HEK293 (cell line): ENCODE measurements around the gene RHOT2.

Experiments used
- ATF2 ChIP-seq: fragments of 450-650 bp; formaldehyde crosslinking; IDR thresholded peaks from 2 replicates; pipeline ENCODE4 v1.5.1; 2016; ENCODE audit warnings: missing biosample characterization, missing genetic modification characterization, low read depth
- GLI4 ChIP-seq: fragments of 450-650 bp; formaldehyde crosslinking; IDR thresholded peaks from 2 replicates; pipeline ENCODE4 v1.5.1; 2016; ENCODE audit warnings: missing biosample characterization, missing genetic modification characterization
- GLIS2 ChIP-seq: fragments of 450-650 bp; formaldehyde crosslinking; IDR thresholded peaks from 2 replicates; pipeline ENCODE4 v1.5.1; 2016; ENCODE audit warnings: missing biosample characterization, missing genetic modification characterization
- KLF10 ChIP-seq: fragments of 450-650 bp; IDR thresholded peaks from 2 replicates; pipeline ENCODE4 v1.5.1; 2018; ENCODE audit warnings: missing biosample characterization, mild to moderate bottlenecking, missing genetic modification characterization
- KLF17 ChIP-seq: fragments of 450-650 bp; formaldehyde crosslinking; IDR thresholded peaks from 2 replicates; pipeline ENCODE4 v1.5.1; 2016; ENCODE audit warnings: missing biosample characterization, missing genetic modification characterization
- SP2 ChIP-seq: fragments of 450-650 bp; formaldehyde crosslinking; IDR thresholded peaks from 2 replicates; pipeline ENCODE4 v1.5.1; 2016; ENCODE audit warnings: missing biosample characterization, missing genetic modification characterization
- TSHZ1 ChIP-seq: fragments of 450-650 bp; formaldehyde crosslinking; IDR thresholded peaks from 2 replicates; pipeline ENCODE4 v1.5.1; 2016; ENCODE audit warnings: missing biosample characterization, missing genetic modification characterization, borderline replicate concordance
- ZBTB7A ChIP-seq: fragments of 450-650 bp; formaldehyde crosslinking; IDR thresholded peaks from 2 replicates; pipeline ENCODE4 v1.5.1; 2016; ENCODE audit warnings: low read depth, missing biosample characterization, missing genetic modification characterization
- ZNF133 ChIP-seq: fragments of 450-650 bp; formaldehyde crosslinking; IDR thresholded peaks from 2 replicates; pipeline ENCODE4 v1.5.1; 2016; ENCODE audit warnings: missing biosample characterization, missing genetic modification characterization
- ZNF211 ChIP-seq: fragments of 450-650 bp; formaldehyde crosslinking; IDR thresholded peaks from 2 replicates; pipeline ENCODE4 v1.5.1; 2016; ENCODE audit warnings: low read depth, missing biosample characterization, missing genetic modification characterization
- ZNF221 ChIP-seq: fragments of 450-650 bp; formaldehyde crosslinking; IDR thresholded peaks from 2 replicates; pipeline ENCODE4 v1.5.1; 2017; ENCODE audit warnings: missing biosample characterization, missing genetic modification characterization, borderline replicate concordance
- ZNF23 ChIP-seq: fragments of 450-650 bp; formaldehyde crosslinking; IDR thresholded peaks from 2 replicates; pipeline ENCODE4 v1.5.1; 2016; ENCODE audit warnings: missing biosample characterization, missing genetic modification characterization, borderline replicate concordance
- ZNF248 ChIP-seq: fragments of 450-650 bp; formaldehyde crosslinking; IDR thresholded peaks from 2 replicates; pipeline ENCODE4 v1.5.1; 2017; ENCODE audit warnings: missing biosample characterization, missing genetic modification characterization
- ZNF341 ChIP-seq: fragments of 450-650 bp; formaldehyde crosslinking; IDR thresholded peaks from 2 replicates; pipeline ENCODE4; 2016; ENCODE audit warnings: low read depth, missing biosample characterization, missing genetic modification characterization
- ZNF362 ChIP-seq: fragments of 450-650 bp; formaldehyde crosslinking; IDR thresholded peaks from 2 replicates; pipeline ENCODE4 v1.5.1; 2016; ENCODE audit warnings: missing biosample characterization, missing genetic modification characterization
- ZNF416 ChIP-seq: fragments of 450-650 bp; formaldehyde crosslinking; IDR thresholded peaks from 2 replicates; pipeline ENCODE4 v1.5.1; 2016; ENCODE audit warnings: missing biosample characterization, missing genetic modification characterization
- ZNF529 ChIP-seq: fragments of 450-650 bp; formaldehyde crosslinking; IDR thresholded peaks from 2 replicates; pipeline ENCODE4 v1.5.1; 2017; ENCODE audit warnings: missing genetic modification characterization, missing biosample characterization; ENCODE audit not compliant: insufficient replicate concordance
- ZNF549 ChIP-seq: fragments of 450-650 bp; IDR thresholded peaks from 2 replicates; pipeline ENCODE4 v1.5.1; 2018; ENCODE audit warnings: missing biosample characterization, missing genetic modification characterization, mild to moderate bottlenecking, inconsistent platforms, moderate library complexity
- ZNF624 ChIP-seq: fragments of 450-650 bp; formaldehyde crosslinking; IDR thresholded peaks from 2 replicates; pipeline ENCODE4 v1.5.1; 2017; ENCODE audit warnings: missing biosample characterization, missing genetic modification characterization
- ZNF626 ChIP-seq: fragments of 450-650 bp; sonication (Bioruptor Pico); formaldehyde crosslinking; IDR thresholded peaks from 2 replicates; pipeline ENCODE4 v1.5.1; 2018; ENCODE audit warnings: missing biosample characterization, missing genetic modification characterization, inconsistent platforms
- ZNF768 ChIP-seq: fragments of 450-650 bp; formaldehyde crosslinking; IDR thresholded peaks from 2 replicates; pipeline ENCODE4 v1.5.1; 2018; ENCODE audit warnings: missing biosample characterization, mild to moderate bottlenecking, missing genetic modification characterization
- TF ChIP-seq, protein P1 (sequence below): sonication (generic); formaldehyde crosslinking; IDR thresholded peaks from 2 replicates; pipeline ENCODE4 v1.8.1; 2022; ENCODE audit warnings: mild to moderate bottlenecking, moderate library complexity, missing genetic modification reagents
- TF ChIP-seq, protein P2 (sequence below): fragments of 450-650 bp; formaldehyde crosslinking; IDR thresholded peaks from 2 replicates; pipeline ENCODE4 v1.5.1; 2016; ENCODE audit warnings: missing biosample characterization, missing genetic modification characterization
- TF ChIP-seq, protein P3 (sequence below): fragments of 450-650 bp; formaldehyde crosslinking; IDR thresholded peaks from 2 replicates; pipeline ENCODE4 v1.5.1; 2016; ENCODE audit warnings: missing biosample characterization, missing genetic modification characterization

RHOT2 gene

DNA sequence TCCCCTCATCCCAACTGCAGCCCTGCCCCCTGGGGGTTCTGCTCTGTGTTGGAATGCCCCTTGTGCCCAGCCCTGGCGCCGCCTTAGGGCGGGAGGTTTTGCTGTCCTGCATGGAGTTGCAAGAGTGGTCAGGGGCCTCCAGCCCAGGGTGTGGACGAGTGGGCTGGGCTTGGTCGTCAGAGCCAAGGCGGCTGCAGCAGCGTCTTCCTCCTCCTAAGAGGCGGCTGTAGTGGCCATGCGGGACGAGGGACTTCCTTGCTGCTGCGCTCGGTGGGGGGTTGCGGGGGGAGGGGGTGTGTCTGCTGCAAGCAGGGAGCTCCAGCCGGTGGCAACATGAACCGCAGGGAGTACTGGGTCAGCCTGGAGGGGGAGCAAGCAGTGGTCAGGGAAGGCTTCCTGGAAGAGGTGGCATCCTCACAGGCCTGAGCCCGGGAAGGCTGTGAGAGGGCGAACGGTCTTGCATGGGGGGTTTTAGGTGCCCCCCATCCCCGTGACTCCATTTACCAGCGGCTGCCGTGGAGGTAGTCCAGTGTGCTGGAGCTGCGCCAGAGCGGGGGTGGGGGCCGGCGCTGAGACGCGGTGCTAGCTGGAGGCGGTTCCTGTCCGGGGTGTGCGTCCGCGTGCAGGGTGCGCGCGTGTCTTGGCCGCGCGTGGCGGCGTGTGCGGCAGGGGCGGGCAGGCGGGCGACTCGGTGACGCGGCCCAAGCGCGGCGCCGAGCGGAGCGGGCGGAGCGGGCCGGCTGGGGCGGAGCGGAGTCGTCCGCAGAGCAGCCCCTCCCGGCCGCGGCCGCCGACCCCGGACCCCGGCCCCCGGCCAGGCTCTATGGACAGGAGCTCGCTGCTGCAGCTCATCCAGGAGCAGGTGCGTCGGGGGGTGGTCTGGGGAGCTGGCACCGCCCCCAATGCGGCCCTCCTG is 7.3 kb downstream of the RHOT2 start, which contains the start of gene RHBDL1 (continued):
- TF ChIP-seq ATF2 (tag by site-specific recombination) = no peak
- TF ChIP-seq ZNF529 (tag by site-specific recombination) = no peak
- TF ChIP-seq ZNF362 (tag by site-specific recombination) = no peak
- TF ChIP-seq ZNF211 (tag by site-specific recombination) = no peak
- peak; percentile 21; the same call in 1 of the 2 replicates for TF ChIP-seq ZNF341 (tag by site-specific recombination)
- TF ChIP-seq ZNF768 (tag by site-specific recombination) = no peak
- TF ChIP-seq GLI4 (tag by site-specific recombination) = no peak
- TF ChIP-seq, protein P1, sequence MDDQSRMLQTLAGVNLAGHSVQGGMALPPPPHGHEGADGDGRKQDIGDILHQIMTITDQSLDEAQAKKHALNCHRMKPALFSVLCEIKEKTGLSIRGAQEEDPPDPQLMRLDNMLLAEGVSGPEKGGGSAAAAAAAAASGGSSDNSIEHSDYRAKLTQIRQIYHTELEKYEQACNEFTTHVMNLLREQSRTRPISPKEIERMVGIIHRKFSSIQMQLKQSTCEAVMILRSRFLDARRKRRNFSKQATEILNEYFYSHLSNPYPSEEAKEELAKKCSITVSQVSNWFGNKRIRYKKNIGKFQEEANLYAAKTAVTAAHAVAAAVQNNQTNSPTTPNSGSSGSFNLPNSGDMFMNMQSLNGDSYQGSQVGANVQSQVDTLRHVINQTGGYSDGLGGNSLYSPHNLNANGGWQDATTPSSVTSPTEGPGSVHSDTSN = peak; percentile 22; the same call in 1 of the 2 replicates
- TF ChIP-seq, protein P2, sequence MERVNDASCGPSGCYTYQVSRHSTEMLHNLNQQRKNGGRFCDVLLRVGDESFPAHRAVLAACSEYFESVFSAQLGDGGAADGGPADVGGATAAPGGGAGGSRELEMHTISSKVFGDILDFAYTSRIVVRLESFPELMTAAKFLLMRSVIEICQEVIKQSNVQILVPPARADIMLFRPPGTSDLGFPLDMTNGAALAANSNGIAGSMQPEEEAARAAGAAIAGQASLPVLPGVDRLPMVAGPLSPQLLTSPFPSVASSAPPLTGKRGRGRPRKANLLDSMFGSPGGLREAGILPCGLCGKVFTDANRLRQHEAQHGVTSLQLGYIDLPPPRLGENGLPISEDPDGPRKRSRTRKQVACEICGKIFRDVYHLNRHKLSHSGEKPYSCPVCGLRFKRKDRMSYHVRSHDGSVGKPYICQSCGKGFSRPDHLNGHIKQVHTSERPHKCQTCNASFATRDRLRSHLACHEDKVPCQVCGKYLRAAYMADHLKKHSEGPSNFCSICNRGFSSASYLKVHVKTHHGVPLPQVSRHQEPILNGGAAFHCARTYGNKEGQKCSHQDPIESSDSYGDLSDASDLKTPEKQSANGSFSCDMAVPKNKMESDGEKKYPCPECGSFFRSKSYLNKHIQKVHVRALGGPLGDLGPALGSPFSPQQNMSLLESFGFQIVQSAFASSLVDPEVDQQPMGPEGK = peak; percentile 57; the same call in 1 of the 2 replicates
- TF ChIP-seq ZNF549 (tag by site-specific recombination) = no peak
- no peak for TF ChIP-seq ZNF23
- TF ChIP-seq SP2 = peak; percentile 46; the same call in 1 of the 2 replicates
- peak; percentile 63 for TF ChIP-seq KLF10 (tag by site-specific recombination)
- 0 out of 2 replicates have a peak, but pooled peaks have one; percentile 10 for TF ChIP-seq GLIS2 (tag by site-specific recombination)
- no peak for TF ChIP-seq ZNF248 (tag by site-specific recombination)
- peak; percentile 41; the same call in 1 of the 2 replicates for TF ChIP-seq ZBTB7A
- no peak for TF ChIP-seq TSHZ1 (tag by site-specific recombination)
- TF ChIP-seq ZNF133 (tag by site-specific recombination) = no peak
- no peak for TF ChIP-seq ZNF221 (tag by site-specific recombination)
- TF ChIP-seq ZNF626 (tag by site-specific recombination) = no peak
- TF ChIP-seq, protein P3, sequence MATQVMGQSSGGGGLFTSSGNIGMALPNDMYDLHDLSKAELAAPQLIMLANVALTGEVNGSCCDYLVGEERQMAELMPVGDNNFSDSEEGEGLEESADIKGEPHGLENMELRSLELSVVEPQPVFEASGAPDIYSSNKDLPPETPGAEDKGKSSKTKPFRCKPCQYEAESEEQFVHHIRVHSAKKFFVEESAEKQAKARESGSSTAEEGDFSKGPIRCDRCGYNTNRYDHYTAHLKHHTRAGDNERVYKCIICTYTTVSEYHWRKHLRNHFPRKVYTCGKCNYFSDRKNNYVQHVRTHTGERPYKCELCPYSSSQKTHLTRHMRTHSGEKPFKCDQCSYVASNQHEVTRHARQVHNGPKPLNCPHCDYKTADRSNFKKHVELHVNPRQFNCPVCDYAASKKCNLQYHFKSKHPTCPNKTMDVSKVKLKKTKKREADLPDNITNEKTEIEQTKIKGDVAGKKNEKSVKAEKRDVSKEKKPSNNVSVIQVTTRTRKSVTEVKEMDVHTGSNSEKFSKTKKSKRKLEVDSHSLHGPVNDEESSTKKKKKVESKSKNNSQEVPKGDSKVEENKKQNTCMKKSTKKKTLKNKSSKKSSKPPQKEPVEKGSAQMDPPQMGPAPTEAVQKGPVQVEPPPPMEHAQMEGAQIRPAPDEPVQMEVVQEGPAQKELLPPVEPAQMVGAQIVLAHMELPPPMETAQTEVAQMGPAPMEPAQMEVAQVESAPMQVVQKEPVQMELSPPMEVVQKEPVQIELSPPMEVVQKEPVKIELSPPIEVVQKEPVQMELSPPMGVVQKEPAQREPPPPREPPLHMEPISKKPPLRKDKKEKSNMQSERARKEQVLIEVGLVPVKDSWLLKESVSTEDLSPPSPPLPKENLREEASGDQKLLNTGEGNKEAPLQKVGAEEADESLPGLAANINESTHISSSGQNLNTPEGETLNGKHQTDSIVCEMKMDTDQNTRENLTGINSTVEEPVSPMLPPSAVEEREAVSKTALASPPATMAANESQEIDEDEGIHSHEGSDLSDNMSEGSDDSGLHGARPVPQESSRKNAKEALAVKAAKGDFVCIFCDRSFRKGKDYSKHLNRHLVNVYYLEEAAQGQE (tag by site-specific recombination) = no peak
- TF ChIP-seq ZNF416 (tag by site-specific recombination) = no peak
- no peak for TF ChIP-seq ZNF624 (tag by site-specific recombination)
- 0 out of 2 replicates have a peak, but pooled peaks have one; percentile 26 for TF ChIP-seq KLF17
